Activated CD4-positive, alpha-beta T cell treated with anti-CD3 and anti-CD28 coated beads, Interleukin-10, Interleukin-2, amounts not matched to agents 100 ng/mL and 50 ng/mL, durations not matched to agents 16 hours and 8 hours (primary cell): ENCODE results near the gene TM4SF1.
"Not testable (repeated sequence)": the region's sequence is repeated elsewhere in the genome, so short reads cannot be mapped to it uniquely, and the experiment has no call there.

Source experiments
- DNase-seq: peaks from one replicate; pipeline ENCODE4 v3.0.0-alpha.2; 2020

Gene TM4SF1

DNA sequence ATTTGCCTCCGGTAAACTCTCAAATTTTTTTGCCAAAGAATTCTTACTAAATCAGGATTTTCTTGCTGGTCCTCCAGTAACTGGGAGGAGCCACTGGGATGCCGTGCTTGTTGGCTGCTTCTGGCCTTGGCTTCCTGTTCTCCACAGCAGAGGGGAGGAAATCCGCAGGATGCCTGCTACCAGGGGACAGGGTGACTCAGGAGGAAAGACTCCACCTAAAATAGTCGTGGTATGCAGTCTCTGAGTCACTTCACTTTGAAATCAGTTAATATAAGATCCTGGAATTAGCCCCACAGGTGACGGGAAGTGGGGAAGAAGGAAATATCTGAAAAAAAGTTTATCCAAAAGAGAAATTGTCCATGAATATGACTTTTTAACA, 37.5 kb downstream of the TM4SF1 start:
- peak; percentile 16 for DNase-seq

- DNase-seq: not testable (repeated sequence)
Observed at GRCh38 chr3:149337486-149337885, 40.0 kb downstream of the TM4SF1 start.

DNA sequence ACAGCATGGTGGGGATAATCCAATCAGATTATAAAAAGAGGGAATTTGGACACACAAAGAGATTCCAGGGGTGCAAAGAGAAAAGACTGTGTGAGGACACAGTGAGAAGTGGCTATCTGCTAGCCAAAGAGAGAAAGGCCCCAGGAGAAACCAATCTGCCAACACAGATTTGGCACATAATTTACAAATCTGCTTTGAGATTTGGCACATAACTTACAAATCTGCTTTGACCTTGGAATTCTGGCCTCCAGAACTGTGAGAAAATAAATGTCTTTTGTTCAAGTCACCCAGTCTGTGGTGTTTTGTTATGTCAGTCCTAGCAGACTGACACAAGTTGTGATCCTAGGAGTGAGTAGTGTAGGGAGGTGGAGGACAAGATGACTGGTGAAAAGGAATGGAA, 40.5 kb downstream of the TM4SF1 start:
- DNase-seq: no peak

GRCh38 chr3:149333176-149333859, 44.1 kb downstream of the TM4SF1 start, which contains the start of gene TM4SF18:
Gene TM4SF18 (minus strand): TSS chr3:149333636. CDS start chr3:149333382, 254 bp downstream.
- DNase-seq: no peak

DNA sequence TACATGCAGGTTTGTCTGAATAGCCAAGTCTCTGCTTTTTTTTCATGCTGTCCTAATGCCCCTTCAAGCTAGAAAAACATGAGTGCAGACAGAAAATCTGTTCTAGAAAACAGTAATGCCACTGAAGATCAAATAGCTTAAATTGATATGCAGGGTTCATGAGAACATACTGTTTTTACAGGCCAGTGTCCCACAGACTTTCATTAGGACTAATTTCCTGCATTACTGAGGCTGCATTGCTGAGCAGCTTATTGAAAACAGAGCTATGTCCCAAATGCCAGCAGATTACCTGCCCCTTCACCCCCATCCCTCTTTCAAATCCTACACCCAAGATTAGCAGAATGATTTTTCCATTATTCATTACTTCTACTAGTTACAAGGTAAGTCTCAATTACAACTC, 44.7 kb downstream of the TM4SF1 start:
- DNase-seq: no peak

DNA sequence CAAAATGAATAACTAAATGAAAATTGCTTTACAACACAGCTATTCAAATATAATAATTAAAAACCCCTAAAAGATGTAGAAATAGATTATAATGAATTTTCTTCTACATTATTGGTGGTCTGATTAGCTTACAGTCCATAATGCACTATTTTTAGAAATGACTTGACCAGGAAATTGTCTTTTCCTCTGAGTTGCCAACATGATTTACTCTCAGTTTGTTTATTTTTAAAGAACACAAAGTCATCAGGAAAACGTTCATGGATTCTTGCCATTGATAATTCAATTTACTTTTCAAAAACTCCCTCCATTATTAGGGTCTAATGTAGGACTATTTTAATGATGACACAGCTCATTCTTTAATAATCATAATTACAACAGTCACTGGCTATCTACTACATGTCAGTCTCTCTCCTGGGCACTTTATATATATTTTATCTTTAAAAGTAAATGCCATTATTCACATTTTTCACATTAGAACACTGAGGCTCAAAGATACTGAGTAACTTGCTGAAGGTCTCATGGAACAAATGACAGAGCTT, 45.2 kb downstream of the TM4SF1 start:
- DNase-seq: no peak

DNA sequence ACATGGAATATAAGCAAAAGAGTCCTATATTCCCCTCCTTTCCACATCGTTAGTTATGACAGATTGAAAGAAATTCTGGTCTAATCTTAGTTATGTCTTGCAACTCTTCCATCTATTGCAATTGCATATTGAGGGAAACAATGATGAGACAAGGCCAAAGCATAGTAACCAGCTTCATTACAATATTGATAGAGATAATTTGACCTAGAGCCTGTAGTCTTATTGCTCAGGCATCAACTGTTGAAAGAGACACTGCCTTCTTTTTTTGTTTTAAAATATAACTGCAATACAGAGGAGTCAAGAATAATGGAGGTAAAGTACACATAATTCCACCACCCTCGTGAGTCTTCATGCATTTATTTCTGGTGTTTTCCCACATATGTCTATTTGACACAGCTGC, 46.1 kb downstream of the TM4SF1 start:
- no peak for DNase-seq

- no peak for DNase-seq
Observed at GRCh38 chr3:149330609-149331331, 46.7 kb downstream of the TM4SF1 start.

- DNase-seq: no peak
Observed at GRCh38 chr3:149327156-149327555, 50.3 kb downstream of the TM4SF1 start.

DNA sequence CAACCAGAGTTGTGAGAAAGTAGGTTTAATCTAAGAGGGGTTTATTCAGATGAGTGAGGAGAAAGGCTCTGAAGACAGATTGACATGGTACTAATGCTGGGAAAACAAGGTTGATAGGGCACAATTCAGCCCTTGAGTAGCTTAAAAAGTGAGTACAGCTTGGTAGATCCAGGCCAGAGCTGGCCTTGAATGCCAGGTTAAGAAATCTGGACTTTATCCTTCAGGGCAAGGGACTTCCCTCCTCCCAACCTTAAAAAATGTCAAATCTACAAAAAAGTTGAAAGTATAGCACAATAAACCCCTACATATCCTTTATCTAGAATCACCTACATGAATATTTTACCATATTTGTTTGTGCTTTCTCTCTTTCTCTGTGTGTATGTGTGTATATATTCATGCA, 51.9 kb downstream of the TM4SF1 start:
- DNase-seq: no peak

DNA sequence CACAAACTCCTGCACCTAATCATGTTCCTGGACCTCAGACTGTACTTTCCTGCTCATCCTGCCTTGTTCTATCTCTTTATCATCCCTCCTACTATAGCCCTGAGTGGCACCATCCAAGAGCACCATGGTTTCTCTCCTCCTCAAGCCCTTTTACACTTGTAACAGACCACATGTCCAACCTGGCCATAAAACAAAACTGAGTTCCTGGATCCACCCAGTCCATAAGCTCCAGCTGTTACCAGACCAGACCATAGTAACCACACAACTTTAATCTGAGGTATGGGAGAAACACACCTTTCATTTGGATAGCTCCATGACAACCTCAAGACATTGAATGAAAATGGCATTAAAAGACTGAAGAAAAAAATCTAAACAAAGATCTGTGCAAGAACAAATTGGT, 53.1 kb downstream of the TM4SF1 start:
- no peak for DNase-seq

DNA sequence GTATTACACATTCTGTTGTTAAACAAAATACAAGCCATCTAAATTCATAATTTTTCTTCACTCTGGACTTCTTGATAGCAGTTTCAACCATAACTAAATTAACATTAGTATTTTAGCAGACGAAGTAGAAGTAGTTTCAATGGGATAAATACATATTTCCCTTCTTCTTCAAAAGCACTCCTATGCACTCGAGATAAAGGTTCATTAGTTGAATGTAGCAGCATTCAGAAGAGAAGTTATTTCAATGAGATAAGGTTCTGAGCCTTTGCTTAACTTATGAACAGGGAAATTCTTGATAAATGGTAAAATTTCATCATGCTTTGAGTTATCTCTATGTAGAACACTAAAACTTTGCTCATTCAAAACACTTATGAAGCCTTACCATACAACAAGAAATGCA, 55.8 kb downstream of the TM4SF1 start:
- DNase-seq: no peak

GRCh38 chr3:149321136-149321535, 56.3 kb downstream of the TM4SF1 start:
- DNase-seq: no peak

- no peak for DNase-seq
Observed at GRCh38 chr3:149319750-149320149, 57.7 kb downstream of the TM4SF1 start.
